ENCODE measurements around the gene FBL.
"Not testable (repeated sequence)": the region's sequence is repeated elsewhere in the genome, so short reads cannot be mapped to it uniquely, and the experiment has no call there.

DNA sequence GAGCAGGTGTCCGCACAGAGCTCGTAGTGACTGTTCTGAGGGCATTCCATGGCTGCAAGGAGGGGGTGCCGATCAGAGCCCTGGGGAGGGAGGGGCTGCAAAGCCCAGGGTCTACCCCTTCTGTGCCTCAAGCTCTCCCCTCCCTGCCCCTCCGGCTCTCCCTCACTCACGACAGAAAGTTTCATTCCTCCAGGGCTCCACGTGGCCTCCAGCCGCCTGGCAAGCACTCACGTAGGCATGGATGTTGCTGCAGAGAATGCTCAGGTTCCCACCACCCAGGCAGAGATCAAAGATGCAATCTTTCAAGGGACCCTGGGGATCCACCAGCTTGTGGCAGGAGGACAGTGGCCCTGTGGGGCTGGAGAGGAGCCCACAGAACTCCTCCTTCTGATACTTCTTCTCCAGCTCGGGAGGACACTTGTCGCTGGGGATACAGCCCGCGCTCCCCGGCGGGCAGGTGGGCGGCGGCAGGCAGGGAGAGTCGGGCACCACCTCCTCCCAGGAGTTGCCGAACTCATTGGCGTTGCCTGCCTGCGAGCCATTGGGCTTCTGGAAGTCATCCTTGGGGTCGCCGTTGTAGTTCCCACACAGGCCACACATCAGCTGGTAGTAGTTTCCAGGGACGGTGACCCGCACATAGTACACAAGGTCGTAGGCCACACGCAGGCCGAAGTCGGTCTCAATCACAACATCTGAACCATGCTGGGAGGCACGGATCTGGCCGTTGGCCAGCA lies 39.8 kb upstream of the FBL start:
- TF ChIP-seq POLR2AphosphoS5 (IDR thresholded peaks at IDR 0.05); POLR2A (IDR thresholded peaks at IDR 0.05); CTCF (IDR thresholded peaks at IDR 0.05 in 8 of 11, conservative IDR thresholded peaks at IDR 0.05 in 3 of 11): not testable (repeated sequence)
